Activated naive CD4-positive, alpha-beta T cell treated with anti-CD3 and anti-CD28 coated beads, Interleukin-2, amount 10 ng/mL, durations not matched to agents 7 days and 5 days (primary cell): ENCODE results near the gene SERF2.

Source experiments
- CTCF ChIA-PET: fragments of 350-600 bp; sonication (Branson Sonifier 250); formaldehyde crosslinking; loops from one replicate; lab custom pipeline; 2021; ENCODE audit warnings: antibody characterized with exemption; lab: Charles Lee
- DNase-seq: peaks from one replicate; pipeline ENCODE4 v3.0.0-alpha.2; 2020
- H3K27ac Mint-ChIP-seq: one replicate; pipeline ENCODE4 v1.8.0; 2021; ENCODE audit warnings: mild to moderate bottlenecking, moderate library complexity, mixed read lengths
- H3K27me3 Mint-ChIP-seq: one replicate; pipeline ENCODE4 v1.8.0; 2021; ENCODE audit warnings: mild to moderate bottlenecking, mixed read lengths
- H3K36me3 Mint-ChIP-seq: one replicate; pipeline ENCODE4 v1.8.0; 2021; ENCODE audit warnings: mixed read lengths
- H3K4me1 Mint-ChIP-seq: one replicate; pipeline ENCODE4 v1.8.0; 2021; ENCODE audit warnings: mixed read lengths
- H3K4me3 Mint-ChIP-seq: one replicate; pipeline ENCODE4 v1.8.0; 2021; ENCODE audit warnings: mild to moderate bottlenecking, moderate library complexity, mixed read lengths
- H3K9me3 Mint-ChIP-seq: one replicate; pipeline ENCODE4 v1.8.0; 2021; ENCODE audit warnings: mixed read lengths

The SERF2 gene

GRCh38 chr15:43776101-43776717 lies 15.9 kb upstream of the SERF2 start:
- CTCF ChIA-PET: interaction anchor here (0.6 to 2.2 kb wide), 11 partner anchors 10 to 335 kb away, joined by 3 to 14 read pairs (median 5); partner anchors contain the start of gene MFAP1
- H3K9me3 Mint-ChIP-seq: no peaks in the 10 kb centered on the region
- peaks cover 9% of the 10 kb centered on the region for H3K27me3 Mint-ChIP-seq
- peak overlapping the region; percentile 92 for H3K27ac Mint-ChIP-seq
- peaks cover 22% of the 10 kb centered on the region for H3K36me3 Mint-ChIP-seq
- peak; percentile 33 for DNase-seq
- H3K4me3 Mint-ChIP-seq: peak overlapping the region; percentile 91
- peaks cover 26% of the 10 kb centered on the region for H3K4me1 Mint-ChIP-seq

DNA sequence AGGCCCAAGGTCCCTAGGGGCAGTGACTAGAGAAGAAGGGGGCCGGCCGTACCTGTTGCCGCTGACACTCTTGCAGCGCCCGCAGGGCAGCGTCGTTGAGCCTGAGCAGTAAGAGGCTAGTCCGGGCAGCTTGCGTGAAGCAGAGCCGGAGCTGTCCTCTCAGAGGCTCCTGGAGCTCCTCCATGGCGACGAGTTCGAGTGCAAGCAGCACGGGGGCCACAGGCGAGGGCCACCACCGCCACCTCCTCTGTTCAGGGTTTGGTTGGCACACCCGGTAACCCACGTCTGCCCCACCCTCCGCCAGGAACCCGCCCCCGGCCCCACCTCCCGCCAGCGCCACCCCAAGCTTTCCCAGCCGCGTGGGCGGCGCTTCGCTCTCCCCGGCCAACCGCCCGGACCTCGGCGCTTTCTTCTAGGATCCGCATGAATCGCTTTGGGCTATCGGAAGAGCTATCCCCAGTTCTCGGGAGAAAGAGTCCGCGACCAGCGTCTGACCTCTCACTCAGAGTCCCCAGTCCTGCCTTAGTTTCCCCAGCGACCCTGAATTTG lies 15.3 kb upstream of the SERF2 start, which contains the start of gene ELL3:
TSS of gene ELL3 (minus strand) at position 249 of the 549 bp plus-strand sequence. CDS start at position 184, 65 bp downstream.
- H3K4me1 Mint-ChIP-seq: peaks cover 26% of the 10 kb centered on the region
- H3K9me3 Mint-ChIP-seq: no peaks in the 10 kb centered on the region
- H3K36me3 Mint-ChIP-seq: peaks cover 18% of the 10 kb centered on the region
- CTCF ChIA-PET: interaction anchor here (0.8 to 2.2 kb wide), 9 partner anchors 9 to 336 kb away, joined by 3 to 14 read pairs (median 5); partner anchors contain the start of gene MFAP1
- H3K4me3 Mint-ChIP-seq: peak within 1 kb of the TSS; percentile 91
- DNase-seq: peak; percentile 84
- H3K27ac Mint-ChIP-seq: peak within 1 kb of the TSS; percentile 92
- peaks cover 9% of the 10 kb centered on the region for H3K27me3 Mint-ChIP-seq

DNA sequence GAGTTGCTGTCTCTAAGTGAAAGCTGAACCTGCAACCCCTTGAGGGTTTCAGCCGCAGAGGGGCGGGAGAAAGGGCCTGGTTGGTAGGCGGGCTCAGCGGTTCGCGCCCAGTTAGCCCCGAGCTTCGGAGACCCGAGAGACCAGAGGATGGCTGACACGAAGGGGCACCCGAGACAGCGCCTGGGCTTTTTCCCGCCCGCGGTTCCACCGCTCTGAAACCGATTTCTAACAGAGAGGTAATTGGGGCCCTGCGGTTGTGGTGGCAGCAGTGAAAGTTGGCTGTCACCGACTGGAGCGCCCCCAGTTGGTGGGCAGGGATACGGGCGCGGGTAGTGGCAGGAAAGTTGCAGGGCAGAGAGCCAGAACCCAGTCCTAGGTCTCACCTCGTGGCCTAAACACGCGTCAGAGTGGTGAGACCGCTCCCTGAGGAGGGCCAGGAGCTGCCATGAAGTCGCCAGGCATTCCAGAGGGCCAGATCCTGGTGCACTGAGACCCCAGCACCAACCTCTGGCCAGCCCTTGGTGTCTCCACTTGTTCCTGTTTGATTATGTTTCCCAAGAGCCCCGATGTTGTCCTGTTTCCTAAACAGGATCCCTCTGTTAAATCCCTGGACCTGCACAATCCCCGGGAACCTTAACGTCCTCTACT lies 14.7 kb upstream of the SERF2 start:
- H3K27me3 Mint-ChIP-seq: peaks cover 9% of the 10 kb centered on the region
- DNase-seq: peak; percentile 90
- H3K9me3 Mint-ChIP-seq: no peaks in the 10 kb centered on the region
- H3K4me3 Mint-ChIP-seq: peak overlapping the region; percentile 91
- H3K4me1 Mint-ChIP-seq: peaks cover 26% of the 10 kb centered on the region
- CTCF ChIA-PET: interaction anchor here (0.7 to 2.2 kb wide), 9 partner anchors 9 to 336 kb away, joined by 3 to 14 read pairs (median 5); partner anchors contain the start of gene MFAP1
- H3K36me3 Mint-ChIP-seq: peaks cover 12% of the 10 kb centered on the region
- peak overlapping the region; percentile 92 for H3K27ac Mint-ChIP-seq

DNA sequence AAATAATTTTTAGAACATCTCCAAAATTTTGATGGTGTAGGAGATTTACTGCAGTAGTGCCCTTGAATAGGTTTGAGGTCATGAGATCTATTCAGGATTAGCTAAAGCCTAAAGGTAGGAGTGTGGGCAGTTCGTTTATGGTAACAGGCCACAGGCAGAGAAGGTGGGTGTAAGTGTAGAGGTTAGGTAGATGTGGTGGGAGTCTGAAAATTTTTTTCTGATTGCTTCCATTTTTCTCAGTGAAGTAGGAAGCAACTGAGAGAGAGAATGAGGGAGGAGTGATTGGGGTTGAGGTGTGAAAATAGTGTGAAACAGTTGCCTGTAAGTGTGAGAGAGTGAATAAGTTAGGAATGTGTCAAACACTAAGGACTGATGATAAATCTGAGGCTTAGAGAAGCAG lies 13.1 kb upstream of the SERF2 start:
- Mint-ChIP-seq H3K9me3 (no peaks in the 10 kb centered on the region), H3K4me1 (peaks cover 26% of the 10 kb centered on the region), H3K36me3 (peaks cover 3% of the 10 kb centered on the region), H3K27ac (peak overlapping the region; percentile 2), H3K4me3 (peak overlapping the region; percentile 7), H3K27me3 (peaks cover 9% of the 10 kb centered on the region)
- CTCF ChIA-PET: interaction anchor here (1.0 kb wide), 1 partner anchor 12 kb away, joined by 3 read pairs; no protein-coding TSS in a partner anchor
- no peak for DNase-seq

DNA sequence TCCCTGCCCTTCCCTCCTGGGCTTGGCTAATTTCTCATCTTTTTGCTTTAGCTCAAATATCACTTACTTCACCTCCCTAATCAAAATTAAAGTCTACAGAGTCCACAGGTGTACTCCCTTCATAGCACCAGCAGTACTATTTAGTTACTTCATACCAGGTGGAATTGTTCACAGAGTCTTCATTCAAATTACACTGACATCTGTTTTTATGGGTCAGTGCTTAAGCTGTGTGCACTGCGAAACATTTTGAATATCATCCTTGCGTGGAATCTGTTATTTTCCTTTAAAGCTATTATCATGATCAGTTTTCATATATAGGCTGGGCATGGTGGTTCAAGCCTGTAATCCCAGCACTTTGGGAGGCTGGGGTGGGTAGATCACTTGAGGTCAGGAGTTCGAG lies 2.7 kb upstream of the SERF2 start:
- H3K4me3 Mint-ChIP-seq: no peak overlapping the region
- H3K27ac Mint-ChIP-seq: no peak overlapping the region
- no peak for DNase-seq
- peaks cover 20% of the 10 kb centered on the region for H3K4me1 Mint-ChIP-seq
- H3K27me3 Mint-ChIP-seq: no peaks in the 10 kb centered on the region
- CTCF ChIA-PET: interaction anchor here (2.4 kb wide), 1 partner anchor 13 kb away, joined by 14 read pairs; the partner anchor contains the start of gene ELL3
- no peaks in the 10 kb centered on the region for H3K9me3 Mint-ChIP-seq
- peaks cover 22% of the 10 kb centered on the region for H3K36me3 Mint-ChIP-seq

DNA sequence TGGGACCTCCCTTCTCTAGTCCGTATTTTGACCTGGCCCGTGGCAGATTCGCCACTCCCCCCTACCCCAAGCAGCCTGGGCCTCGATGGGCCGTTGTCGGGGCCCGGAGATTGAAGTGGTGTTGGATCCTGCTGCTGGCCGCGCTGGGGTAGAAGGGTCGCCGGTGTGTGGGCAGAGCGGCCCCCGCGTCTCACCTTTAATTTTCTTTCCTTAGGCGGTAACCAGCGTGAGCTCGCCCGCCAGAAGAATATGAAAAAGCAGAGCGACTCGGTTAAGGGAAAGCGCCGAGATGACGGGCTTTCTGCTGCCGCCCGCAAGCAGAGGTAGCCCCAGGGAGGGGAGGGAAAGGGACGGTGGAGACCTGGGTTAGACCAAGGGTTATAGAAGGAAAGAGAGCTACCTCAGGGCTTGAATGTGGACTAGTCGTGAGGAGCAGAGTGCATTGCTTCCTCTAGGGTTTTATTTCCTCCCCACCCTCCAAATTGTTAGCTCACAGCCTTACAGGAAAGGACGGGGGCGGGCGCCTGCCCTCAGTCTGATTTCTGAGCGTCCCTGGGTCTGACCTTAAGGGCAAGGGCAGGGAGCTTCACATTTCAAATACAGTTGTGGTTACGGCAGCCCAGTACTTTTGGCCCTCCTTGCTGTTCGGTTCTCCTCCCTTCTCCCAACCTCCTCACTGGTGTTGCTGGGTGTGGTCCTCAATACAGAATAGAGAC lies 799 bp downstream of the SERF2 start:
- H3K4me3 Mint-ChIP-seq: peak overlapping the region; percentile 95
- H3K36me3 Mint-ChIP-seq: peaks cover 47% of the 10 kb centered on the region
- peaks cover 40% of the 10 kb centered on the region for H3K4me1 Mint-ChIP-seq

DNA sequence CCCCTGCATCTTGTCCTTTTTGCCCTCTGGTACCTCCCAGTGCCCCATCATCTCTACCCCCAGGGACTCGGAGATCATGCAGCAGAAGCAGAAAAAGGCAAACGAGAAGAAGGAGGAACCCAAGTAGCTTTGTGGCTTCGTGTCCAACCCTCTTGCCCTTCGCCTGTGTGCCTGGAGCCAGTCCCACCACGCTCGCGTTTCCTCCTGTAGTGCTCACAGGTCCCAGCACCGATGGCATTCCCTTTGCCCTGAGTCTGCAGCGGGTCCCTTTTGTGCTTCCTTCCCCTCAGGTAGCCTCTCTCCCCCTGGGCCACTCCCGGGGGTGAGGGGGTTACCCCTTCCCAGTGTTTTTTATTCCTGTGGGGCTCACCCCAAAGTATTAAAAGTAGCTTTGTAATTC lies 1.5 kb downstream of the SERF2 start:
- Mint-ChIP-seq H3K9me3 (no peaks in the 10 kb centered on the region), H3K36me3 (peaks cover 53% of the 10 kb centered on the region), H3K4me3 (peak overlapping the region; percentile 95), H3K4me1 (peaks cover 46% of the 10 kb centered on the region), H3K27me3 (no peaks in the 10 kb centered on the region), H3K27ac (peak overlapping the region; percentile 97)
- CTCF ChIA-PET: interaction anchor here (1.1 kb wide), 1 partner anchor 8 kb away, joined by 4 read pairs; no protein-coding TSS in a partner anchor
- DNase-seq: no peak

More for the DNA sequence above, 799 bp downstream of the SERF2 start:
- peak; percentile 51 for DNase-seq
- CTCF ChIA-PET: interaction anchor here (1.1 kb wide), 1 partner anchor 9 kb away, joined by 4 read pairs; no protein-coding TSS in a partner anchor
- Mint-ChIP-seq H3K27ac (peak overlapping the region; percentile 97), H3K27me3 (no peaks in the 10 kb centered on the region), H3K9me3 (no peaks in the 10 kb centered on the region)

DNA sequence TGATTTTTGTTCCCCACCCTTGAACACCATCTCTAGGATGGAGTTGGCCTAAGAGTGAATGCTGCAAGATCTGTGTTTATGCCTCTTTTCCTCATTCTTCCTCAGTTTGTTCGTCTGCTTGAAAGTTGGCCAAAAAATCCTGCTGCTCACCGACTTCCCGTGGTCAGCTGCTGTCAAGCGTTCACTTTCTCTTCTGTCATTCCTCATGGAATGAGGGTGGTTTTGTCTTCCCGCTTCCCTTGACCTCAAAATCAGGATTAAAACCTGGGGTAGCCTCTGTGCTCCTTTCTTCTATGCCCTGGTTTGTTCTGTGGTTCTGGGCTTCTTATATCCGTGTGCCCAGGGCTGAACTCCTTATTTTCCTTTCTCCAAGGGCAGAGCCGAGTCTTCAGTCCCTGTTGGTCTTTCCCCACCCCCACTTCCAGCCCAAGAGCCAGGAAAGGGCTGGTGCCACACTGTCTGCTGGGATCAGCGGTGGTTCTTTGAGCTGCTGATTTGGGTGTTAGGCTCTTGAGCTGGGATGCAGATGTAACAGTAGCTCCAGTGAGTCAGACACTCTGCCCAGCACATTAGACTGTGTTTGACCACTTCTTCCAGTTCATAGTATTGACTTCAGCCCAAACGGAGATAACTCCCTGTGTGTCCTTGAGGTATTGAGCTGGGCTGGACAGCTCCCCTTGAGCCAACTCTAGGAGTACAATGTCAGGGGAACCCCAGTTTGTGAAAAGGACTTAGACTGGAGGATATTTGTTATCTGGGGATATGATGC lies 2.3 kb downstream of the SERF2 start:
- H3K27me3 Mint-ChIP-seq: no peaks in the 10 kb centered on the region
- DNase-seq: no peak
- CTCF ChIA-PET: no interaction called here
- peak overlapping the region; percentile 76 for H3K27ac Mint-ChIP-seq
- peaks cover 58% of the 10 kb centered on the region for H3K36me3 Mint-ChIP-seq
- no peaks in the 10 kb centered on the region for H3K9me3 Mint-ChIP-seq
- H3K4me3 Mint-ChIP-seq: peak overlapping the region; percentile 95
- peaks cover 53% of the 10 kb centered on the region for H3K4me1 Mint-ChIP-seq

DNA sequence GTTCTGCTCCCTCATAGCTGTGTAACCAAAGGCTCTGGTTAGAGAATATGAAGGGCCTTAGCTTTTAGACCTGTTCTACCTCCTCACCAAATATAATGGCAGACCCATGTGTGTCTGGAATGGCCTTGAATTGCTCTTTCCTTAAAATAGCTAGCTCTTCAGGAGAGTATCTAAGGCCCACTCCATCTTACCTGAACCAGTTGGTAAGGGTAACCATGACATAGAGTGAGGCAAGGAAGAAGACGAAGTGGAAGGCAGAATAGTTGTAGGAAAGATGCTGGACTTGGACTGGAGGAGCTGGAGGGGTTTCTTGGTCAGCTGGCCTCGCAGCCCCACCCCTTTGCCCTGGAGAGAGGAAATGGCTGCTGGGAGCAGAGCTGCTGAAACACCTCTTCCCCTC lies 3.1 kb downstream of the SERF2 start:
- Mint-ChIP-seq H3K4me3 (no peak overlapping the region), H3K36me3 (peaks cover 63% of the 10 kb centered on the region), H3K4me1 (peaks cover 60% of the 10 kb centered on the region), H3K27me3 (no peaks in the 10 kb centered on the region), H3K27ac (peak overlapping the region; percentile 12), H3K9me3 (no peaks in the 10 kb centered on the region)
- DNase-seq: no peak
- CTCF ChIA-PET: interaction anchor here (1.1 kb wide), 1 partner anchor 27 kb away, joined by 3 read pairs; no protein-coding TSS in a partner anchor

DNA sequence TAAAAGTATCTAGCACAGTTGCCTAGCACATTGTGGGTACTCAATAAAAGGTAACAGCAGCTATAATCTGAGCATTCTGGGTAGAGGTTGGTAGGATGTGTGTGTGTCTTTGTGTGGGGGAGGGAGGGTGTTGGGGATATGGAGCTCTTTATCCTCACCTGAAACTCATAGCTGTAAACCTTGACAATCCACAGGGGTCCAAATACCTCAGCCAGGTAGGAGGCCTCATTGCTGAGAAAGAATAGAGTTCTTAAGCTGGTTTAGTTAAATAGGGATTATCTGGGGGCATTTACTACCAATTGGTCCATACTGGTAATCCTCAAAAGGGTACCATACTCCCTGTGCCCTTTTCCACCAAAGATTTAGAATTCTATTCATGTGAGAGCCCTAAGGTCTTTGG lies 3.9 kb downstream of the SERF2 start:
- Mint-ChIP-seq H3K4me3 (no peak overlapping the region), H3K9me3 (no peaks in the 10 kb centered on the region), H3K36me3 (peaks cover 69% of the 10 kb centered on the region), H3K4me1 (peaks cover 66% of the 10 kb centered on the region), H3K27me3 (no peaks in the 10 kb centered on the region), H3K27ac (peak overlapping the region; percentile 26)
- no peak for DNase-seq
- CTCF ChIA-PET: interaction anchor here (1.1 kb wide), 1 partner anchor 26 kb away, joined by 3 read pairs; no protein-coding TSS in a partner anchor

GRCh38 chr15:43796566-43796965 lies 4.4 kb downstream of the SERF2 start:
- no peaks in the 10 kb centered on the region for H3K27me3 Mint-ChIP-seq
- CTCF ChIA-PET: interaction anchor here (0.9 kb wide), 1 partner anchor 26 kb away, joined by 3 read pairs; no protein-coding TSS in a partner anchor
- H3K9me3 Mint-ChIP-seq: no peaks in the 10 kb centered on the region
- H3K4me1 Mint-ChIP-seq: peaks cover 69% of the 10 kb centered on the region
- DNase-seq: no peak
- H3K4me3 Mint-ChIP-seq: no peak overlapping the region
- peaks cover 75% of the 10 kb centered on the region for H3K36me3 Mint-ChIP-seq
- peak overlapping the region; percentile 0 for H3K27ac Mint-ChIP-seq

DNA sequence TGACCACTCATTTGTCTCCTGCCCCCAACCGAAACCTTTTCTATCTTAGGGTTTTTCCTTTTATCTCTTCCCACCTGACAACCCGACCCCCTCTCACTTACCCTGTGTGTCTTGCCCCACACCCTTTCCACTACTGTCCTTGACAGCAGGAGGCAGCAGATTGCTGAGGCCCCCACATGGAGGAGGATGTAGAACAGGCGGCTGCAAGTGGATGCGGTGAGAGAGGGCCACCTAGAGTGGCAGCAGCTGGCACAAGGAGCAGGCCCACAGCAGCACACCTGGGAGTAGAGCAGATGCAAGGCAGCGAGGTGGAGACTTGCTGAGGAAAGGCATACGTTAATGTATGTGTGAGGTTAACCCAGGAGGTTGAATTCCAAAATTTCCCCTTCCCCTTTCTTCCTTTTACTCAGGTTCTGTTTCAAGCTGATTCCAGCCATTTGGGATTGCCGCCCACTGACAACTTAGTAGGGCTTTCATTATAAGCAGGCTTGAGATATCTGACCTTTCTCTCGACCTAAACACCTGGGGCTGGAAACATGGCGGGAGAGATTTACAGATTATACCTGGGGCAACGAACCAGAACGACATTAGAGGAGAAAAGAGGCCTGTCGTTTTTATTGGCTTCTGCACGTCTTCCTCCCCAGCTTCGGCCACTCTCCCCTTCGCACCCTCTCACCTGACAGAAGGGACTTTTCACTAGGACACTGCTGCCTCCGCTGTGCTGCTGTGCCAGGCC lies 7.3 kb downstream of the SERF2 start:
- Mint-ChIP-seq H3K27ac (peak overlapping the region; percentile 94), H3K4me3 (no peak overlapping the region), H3K27me3 (no peaks in the 10 kb centered on the region)

More for the DNA sequence above, 7.3 kb downstream of the SERF2 start:
- CTCF ChIA-PET: no interaction called here
- DNase-seq: no peak
- Mint-ChIP-seq H3K4me1 (peaks cover 56% of the 10 kb centered on the region), H3K9me3 (no peaks in the 10 kb centered on the region), H3K36me3 (peaks cover 65% of the 10 kb centered on the region)
